Adrenal gland (tissue), 12 donors: ENCODE results near the gene SETD6. TPM values are rescaled to one million over a fixed set of nuclear protein-coding genes. Genes with fewer than 3 reads are reported as not detected.
A peak's percentile ranks its signal among the peaks of the same experiment; 100 is the strongest.

Experiments
- DNase-seq, 7 donors: peaks; one replicate each; pipeline ENCODE4 v3.0.0-alpha.2; 2019 to 2020
- H3K27ac ChIP-seq, 5 donors: fragments of 200-600 bp; sonication (generic) in 4 of 5; 1 replicate in 3 of 5; 2 replicates in 2 of 5; pipeline versions ENCODE4 v1.5.1 to v1.8.0; 2016 to 2020; ENCODE audit warnings: mild to moderate bottlenecking in 1 of 5
- H3K27me3 ChIP-seq: fragments of 200-600 bp; 2 replicates; pipeline ENCODE4 v1.8.0; 2021
- H3K36me3 ChIP-seq, 2 donors: fragments of 200-600 bp; replicated peaks in 1 of 2; 1 replicate in 1 of 2; 2 replicates in 1 of 2; pipeline versions ENCODE4 v1.5.1 to v1.8.0; 2018 to 2022
- H3K4me1 ChIP-seq, 2 donors: fragments of 200-600 bp; replicated peaks in 1 of 2; 1 replicate in 1 of 2; 2 replicates in 1 of 2; pipeline versions ENCODE4 v1.5.1 to v1.8.0; 2018 to 2021
- H3K4me3 ChIP-seq, 4 donors: fragments of 200-600 bp; sonication (generic) in 3 of 4; one replicate each; pipeline ENCODE4 v1.5.1; 2016 to 2018
- H3K9me3 ChIP-seq, 3 donors: fragments of 200-600 bp; sonication (generic) in 1 of 3; replicated peaks in 1 of 3; 1 replicate in 2 of 3; 2 replicates in 1 of 3; pipeline versions ENCODE4 v1.5.1 to v1.8.0; 2016 to 2021
- POLR2A ChIP-seq, 2 donors: fragments of 450-650 bp; IDR thresholded peaks; one replicate each; pipeline ENCODE4 v1.6.1; 2017; ENCODE audit warnings: antibody characterized with exemption in 2 of 2, mild to moderate bottlenecking in 2 of 2, moderate library complexity in 1 of 2
- WGBS, 4 donors: extraction: QIAGEN DNeasy Blood & Tissue Kit in 2 of 4; methylation state at CpG; one replicate each; pipeline versions ENCODE4 v1.1.5 to v1.1.7; 2013 to 2017; 5-methylcytosine and 5-hydroxymethylcytosine counted together
- intact Hi-C, 2 donors: fragments of 100-400 bp; cut with DNase I; formaldehyde crosslinking; loops; one replicate each; pipeline versions ENCODE4 v1.14.1 to v1.15.0; 2022 to 2023
- polyA plus RNA-seq, 3 donors: library from polyadenylated mRNA; stranded (reverse); fragments of 200-250 nt in 2 of 3; fragments of 350-450 nt in 1 of 3; fragmentation: Illumina TruSeq in 1 of 3; extraction: RNeasy Lipid Tissue Mini Kit (QIAGEN cat#74804) in 1 of 3; gene quantifications; one replicate each; pipeline ENCODE4 v1.2.3, GENCODE V29; 2013 to 2014
- total RNA-seq, 9 donors: library from RNA; depleted of rRNA in 4 of 9; stranded (reverse); fragments of >200 nt in 4 of 9; fragments of 120-200 nt in 1 of 9; fragmentation: NEBNext Ultra II Directional in 1 of 9; extraction: Animal tissue kit (Norgen Biotek cat#: 25700) in 1 of 9; gene quantifications; one replicate each; pipeline versions ENCODE4 v1.1.0 to v1.2.4, GENCODE V29; 2013 to 2023
- TF ChIP-seq, protein P1 (sequence below), 6 experiments: fragments of 450-650 bp in 4 of 6; fragments of 200-600 bp in 2 of 6; sonication (generic) in 1 of 6; IDR thresholded peaks; 1 replicate in 5 of 6; 2 replicates in 1 of 6; pipeline versions ENCODE4 v1.5.1 to v1.8.0; 2016 to 2021; ENCODE audit warnings: antibody characterized with exemption in 6 of 6, mild to moderate bottlenecking in 2 of 6, moderate library complexity in 1 of 6
- donor health status: healthy with polysubstance abuse.
- donor health status: Bipolar disorder and iron deficiency.
- donor health status: DM: yes; HTN: yes; CAD: no.
- donor health status: DM: no; HTN: no; CAD: no.
- donor health status: DM: no; HTN: no; CAD: no.
- donor health status: DM: yes; HTN: yes; CAD: no.

Gene SETD6
- total and polyA plus RNA-seq, 12 donors, result 14.4 to 53.8 (median 25.8) TPM

GRCh38 chr16:58509256-58510096, 5.8 kb upstream of the SETD6 start:
- H3K9me3 ChIP-seq, result no peaks in the 10 kb centered on the region
- H3K4me3 ChIP-seq, result no peak overlapping the region
- intact Hi-C loops, result loop anchor here (10.0 kb wide), 2 partner anchors 115 to 125 kb away; partner anchors contain the start of gene CNOT1 (in 1 of the 2)
- no peaks in the 10 kb centered on the region for H3K27me3 ChIP-seq
- H3K27ac ChIP-seq, result no peak overlapping the region
- 87 to 100% (median 92%) methylated on average over 2 to 9 of the region's 9 CpGs for WGBS, 4 donors
- TF ChIP-seq POLR2A (IDR thresholded peaks at IDR 0.05), result no peak
- TF ChIP-seq, protein P1, sequence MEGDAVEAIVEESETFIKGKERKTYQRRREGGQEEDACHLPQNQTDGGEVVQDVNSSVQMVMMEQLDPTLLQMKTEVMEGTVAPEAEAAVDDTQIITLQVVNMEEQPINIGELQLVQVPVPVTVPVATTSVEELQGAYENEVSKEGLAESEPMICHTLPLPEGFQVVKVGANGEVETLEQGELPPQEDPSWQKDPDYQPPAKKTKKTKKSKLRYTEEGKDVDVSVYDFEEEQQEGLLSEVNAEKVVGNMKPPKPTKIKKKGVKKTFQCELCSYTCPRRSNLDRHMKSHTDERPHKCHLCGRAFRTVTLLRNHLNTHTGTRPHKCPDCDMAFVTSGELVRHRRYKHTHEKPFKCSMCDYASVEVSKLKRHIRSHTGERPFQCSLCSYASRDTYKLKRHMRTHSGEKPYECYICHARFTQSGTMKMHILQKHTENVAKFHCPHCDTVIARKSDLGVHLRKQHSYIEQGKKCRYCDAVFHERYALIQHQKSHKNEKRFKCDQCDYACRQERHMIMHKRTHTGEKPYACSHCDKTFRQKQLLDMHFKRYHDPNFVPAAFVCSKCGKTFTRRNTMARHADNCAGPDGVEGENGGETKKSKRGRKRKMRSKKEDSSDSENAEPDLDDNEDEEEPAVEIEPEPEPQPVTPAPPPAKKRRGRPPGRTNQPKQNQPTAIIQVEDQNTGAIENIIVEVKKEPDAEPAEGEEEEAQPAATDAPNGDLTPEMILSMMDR (IDR thresholded peaks at IDR 0.05), result no peak
- peaks cover 5 to 6% of the 10 kb centered on the region in 2 donors for H3K4me1 ChIP-seq
- peaks cover 0 to 47% of the 10 kb centered on the region in 2 donors for H3K36me3 ChIP-seq
- peak in 3 of 7 donors; percentile 14 to 46 (median 23) for DNase-seq

DNA sequence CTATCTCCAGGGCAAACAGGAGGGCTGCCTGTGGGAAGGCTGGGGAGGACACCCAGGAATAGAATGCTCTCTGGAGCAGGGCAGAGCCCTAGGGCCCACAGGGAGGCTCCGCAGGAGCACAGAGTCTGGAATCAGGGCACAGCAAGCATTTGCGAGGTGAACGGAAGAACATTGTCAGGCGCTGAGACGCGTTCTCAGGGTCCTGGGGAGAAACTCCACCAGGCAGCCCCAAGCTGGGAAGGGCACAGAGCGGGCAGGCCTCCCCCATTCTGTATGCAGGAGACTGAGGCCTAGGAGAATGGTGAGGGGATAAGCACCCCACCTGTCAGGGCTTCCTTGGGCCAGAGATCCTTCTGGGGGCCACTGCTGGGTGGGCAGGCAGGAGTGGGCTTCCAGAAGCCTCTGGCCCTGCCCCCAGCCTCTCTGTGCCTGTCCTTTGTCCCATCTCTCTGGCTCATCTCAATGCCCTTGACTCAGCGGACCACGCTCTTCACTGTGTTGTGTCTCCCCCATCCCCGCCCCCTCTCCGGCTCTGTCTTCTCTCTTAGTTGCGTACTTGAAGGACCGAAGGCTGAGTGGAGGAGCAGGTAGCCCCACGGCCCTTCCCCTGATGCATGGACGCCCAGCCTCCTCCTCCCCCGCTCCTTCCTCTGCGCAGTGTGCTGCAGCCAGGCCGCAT, 5.1 kb upstream of the SETD6 start:
- no peak overlapping the region for H3K4me3 ChIP-seq

DNA sequence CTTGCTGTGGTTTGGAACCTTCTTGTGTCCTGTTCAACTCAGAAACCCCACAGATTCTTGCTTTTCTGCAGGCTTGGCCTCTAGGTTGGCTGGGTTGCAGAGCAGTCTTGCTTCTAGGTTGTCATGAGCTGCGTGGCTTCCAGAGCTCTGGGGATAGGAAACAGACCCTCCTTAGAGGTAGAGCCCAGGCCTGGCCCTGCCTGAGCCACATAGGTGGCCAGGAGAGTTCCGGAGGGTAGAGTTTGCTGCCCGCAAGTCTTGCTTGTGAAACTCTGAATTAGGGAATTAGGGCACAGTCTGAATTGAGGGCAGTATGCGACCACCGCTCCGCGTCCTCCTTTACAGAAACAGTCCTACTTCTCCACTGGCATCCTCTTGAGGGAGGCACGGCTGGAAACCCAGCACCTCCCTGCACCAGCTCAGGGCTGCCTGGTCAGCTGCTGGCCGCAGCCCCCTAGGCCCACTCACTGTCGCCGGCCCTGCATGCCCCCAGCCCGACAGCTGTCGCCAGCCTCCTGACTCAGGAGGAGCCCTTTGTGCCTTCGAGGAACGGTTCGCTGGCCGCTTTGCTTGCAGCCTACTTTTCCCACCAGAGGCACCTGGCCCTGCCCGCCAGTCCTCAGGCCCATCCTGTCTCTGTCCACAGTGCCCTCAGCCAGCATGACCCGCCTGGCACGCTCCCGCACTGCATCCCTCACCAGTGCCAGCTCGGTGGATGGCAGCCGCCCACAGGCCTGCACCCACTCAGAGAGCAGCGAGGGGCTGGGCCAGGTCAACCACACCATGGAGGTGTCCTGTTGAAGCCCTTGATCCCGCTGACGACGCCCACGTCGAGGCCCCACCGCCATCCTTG, 4.3 kb upstream of the SETD6 start:
- H3K27me3 ChIP-seq, result no peaks in the 10 kb centered on the region
- WGBS, 4 donors, result 84 to 90% (median 89%) methylated on average over 22 to 30 of the region's 30 CpGs
- H3K9me3 ChIP-seq, result no peaks in the 10 kb centered on the region
- peaks cover 0 to 46% of the 10 kb centered on the region in 2 donors for H3K36me3 ChIP-seq
- TF ChIP-seq, protein P1 (IDR thresholded peaks at IDR 0.05), result no peak
- no peak for TF ChIP-seq POLR2A (IDR thresholded peaks at IDR 0.05)
- intact Hi-C loops, result loop anchor here in 1 of 2 donors (10.0 kb wide), 1 partner anchor 114 kb away; the partner anchor contains the start of gene CNOT1
- no peak overlapping the region for H3K4me3 ChIP-seq
- peaks cover 11% of the 10 kb centered on the region in 2 donors for H3K4me1 ChIP-seq
- H3K27ac ChIP-seq, result peak overlapping the region in 1 of 5 donors; percentile 11
- DNase-seq, result peak in 4 of 7 donors; percentile 15 to 60 (median 34)

More for the DNA sequence above, 5.1 kb upstream of the SETD6 start:
- intact Hi-C loops, result loop anchor here in 1 of 2 donors (10.0 kb wide), 1 partner anchor 115 kb away; the partner anchor contains the start of gene CNOT1
- no peaks in the 10 kb centered on the region for H3K27me3 ChIP-seq
- DNase-seq, result peak in 3 of 7 donors; percentile 10 to 48 (median 20)
- peaks cover 11% of the 10 kb centered on the region in 2 donors for H3K4me1 ChIP-seq
- peaks cover 0 to 46% of the 10 kb centered on the region in 2 donors for H3K36me3 ChIP-seq
- TF ChIP-seq POLR2A (IDR thresholded peaks at IDR 0.05), result no peak
- TF ChIP-seq, protein P1 (IDR thresholded peaks at IDR 0.05), result no peak
- no peaks in the 10 kb centered on the region for H3K9me3 ChIP-seq
- 87 to 91% (median 89%) methylated on average over 18 of the region's 18 CpGs for whole genome bisulfite sequencing, 4 donors
- H3K27ac ChIP-seq, result no peak overlapping the region
